Measurements from ENCODE around the gene TMEM247. TPM values are rescaled to one million over a fixed set of nuclear protein-coding genes. Genes with fewer than 3 reads are reported as not detected.
A peak's percentile ranks its signal among the peaks of the same experiment; 100 is the strongest.

The TMEM247 gene
- polyA plus RNA-seq, 1 of the 3 experiments (the other 2 are of a cell fraction): not detected

DNA sequence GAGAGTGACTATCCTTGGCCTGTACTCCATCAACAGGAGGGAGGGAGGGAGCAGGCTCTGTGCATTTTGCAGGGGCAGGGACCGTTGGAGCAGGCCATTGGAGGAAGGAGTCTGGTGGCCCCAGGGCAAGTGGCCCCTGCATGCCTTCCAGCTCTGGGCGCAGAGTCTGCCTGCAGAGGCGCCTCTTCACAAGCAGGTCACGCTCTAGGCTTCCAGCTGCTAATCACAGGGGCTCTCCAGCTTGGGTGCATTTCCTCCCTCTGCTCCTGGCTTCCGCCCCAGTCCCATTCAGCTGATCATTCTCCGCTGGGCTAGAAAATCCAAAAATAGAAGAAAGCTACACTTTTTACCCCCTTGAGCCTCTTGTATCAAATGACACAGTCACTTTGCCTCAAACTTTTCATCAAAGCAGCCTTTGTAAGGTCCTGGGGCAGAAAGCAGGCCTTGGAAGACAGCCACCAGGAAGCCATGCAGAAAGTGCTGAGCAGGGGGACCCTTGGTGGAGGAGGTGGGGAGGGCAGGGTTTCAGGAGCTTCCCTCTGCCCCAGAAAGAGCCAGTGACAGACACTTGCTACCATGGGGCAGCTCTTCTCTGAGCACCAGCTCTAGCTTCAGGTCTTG lies 11.3 kb downstream of the TMEM247 start:
- ChIA-PET CTCF (no interaction called here), POLR2A (no interaction called here)
- Histone ChIP-seq H3K79me2 (ENCODE audit: insufficient read depth) (no peaks in the 10 kb centered on the region), H3F3A (replicated peaks; ENCODE audit: insufficient read depth) (peaks cover 15% of the 10 kb centered on the region), H2AFZ (ENCODE audit: low read depth) (0 out of 2 replicates have a peak overlapping the region, but pooled peaks have one; percentile 11), H3K4me2 (peak overlapping the region; percentile 5; the same call in 1 of the 2 replicates), H3K4me3 (ENCODE audit: low read depth in 2 of 2, low read length in 1 of 2) (no peak overlapping the region), H3K9me2 (no peaks in the 10 kb centered on the region), H3K36me3 (replicated peaks in 1 of 2; ENCODE audit: control insufficient read depth in 1 of 2, insufficient read depth in 2 of 2, low read length in 1 of 2) (no peaks in the 10 kb centered on the region), H3K9ac (no peak overlapping the region), H3K4me1 (ENCODE audit: control insufficient read depth in 1 of 2, insufficient read depth in 2 of 2, low read depth in 1 of 2, low read length in 1 of 2) (peaks cover 17 to 32% of the 10 kb centered on the region in 2 experiments; a peak in 3 of 4 replicates), H3K9me3 (no peaks in the 10 kb centered on the region), H3K27me3 (ENCODE audit: insufficient read depth) (no peaks in the 10 kb centered on the region), H3K27ac (ENCODE audit: low read depth in 2 of 2, low read length in 1 of 2) (no peak overlapping the region), H4K20me1 (ENCODE audit: insufficient read depth) (no peaks in the 10 kb centered on the region)
- WGBS (ENCODE audit: low lambda C conversion rate): 74% methylated on average over 6 of the region's 6 CpGs
- TF ChIP-seq, protein P1, sequence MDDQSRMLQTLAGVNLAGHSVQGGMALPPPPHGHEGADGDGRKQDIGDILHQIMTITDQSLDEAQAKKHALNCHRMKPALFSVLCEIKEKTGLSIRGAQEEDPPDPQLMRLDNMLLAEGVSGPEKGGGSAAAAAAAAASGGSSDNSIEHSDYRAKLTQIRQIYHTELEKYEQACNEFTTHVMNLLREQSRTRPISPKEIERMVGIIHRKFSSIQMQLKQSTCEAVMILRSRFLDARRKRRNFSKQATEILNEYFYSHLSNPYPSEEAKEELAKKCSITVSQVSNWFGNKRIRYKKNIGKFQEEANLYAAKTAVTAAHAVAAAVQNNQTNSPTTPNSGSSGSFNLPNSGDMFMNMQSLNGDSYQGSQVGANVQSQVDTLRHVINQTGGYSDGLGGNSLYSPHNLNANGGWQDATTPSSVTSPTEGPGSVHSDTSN (IDR thresholded peaks at IDR 0.05): no peak
- TF ChIP-seq MEF2A (IDR thresholded peaks at IDR 0.05; ENCODE audit: borderline replicate concordance, low read depth) (peak; percentile 78), GATA2 (CRISPR knock-in tag; IDR thresholded peaks at IDR 0.05) (no peak), JUND (IDR thresholded peaks at IDR 0.05) (no peak)
- DNase-seq: no peak

DNA sequence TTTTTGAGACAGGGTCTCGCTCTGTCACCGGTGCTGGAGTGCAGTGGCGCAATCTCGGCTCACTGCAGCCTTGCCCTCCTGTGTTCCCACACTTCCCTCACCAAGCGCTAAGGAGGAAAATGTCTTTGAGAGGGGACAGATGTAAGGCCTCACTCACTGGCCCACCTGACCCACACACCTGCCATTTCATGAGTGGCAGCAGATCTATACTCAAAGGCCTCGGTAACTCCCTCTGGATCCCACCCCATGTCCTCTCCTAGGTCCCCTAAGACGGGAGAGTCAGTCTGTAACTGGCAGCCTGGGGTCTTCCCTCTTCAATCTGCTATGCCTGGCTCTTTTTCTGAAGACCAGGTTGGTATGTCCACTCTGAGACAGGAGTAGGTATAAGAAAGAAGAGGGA lies 12.9 kb downstream of the TMEM247 start:
- H3K4me1 ChIP-seq (ENCODE audit: control insufficient read depth in 1 of 2, insufficient read depth in 2 of 2, low read depth in 1 of 2, low read length in 1 of 2): peaks cover 17 to 31% of the 10 kb centered on the region in 2 experiments; a peak in 3 of 4 replicates
- ChIA-PET POLR2A (no interaction called here), CTCF (interaction anchor here (1.5 kb wide), 1 partner anchor 11 kb away, joined by 4 read pairs; no protein-coding TSS in a partner anchor)
- H3K27me3 ChIP-seq (ENCODE audit: insufficient read depth): no peaks in the 10 kb centered on the region
- H3K36me3 ChIP-seq (replicated peaks in 1 of 2; ENCODE audit: control insufficient read depth in 1 of 2, insufficient read depth in 2 of 2, low read length in 1 of 2): no peaks in the 10 kb centered on the region
- no peak overlapping the region for H3K27ac ChIP-seq (ENCODE audit: low read depth in 2 of 2, low read length in 1 of 2)
- H3K4me3 ChIP-seq (ENCODE audit: low read depth in 2 of 2, low read length in 1 of 2): no peak overlapping the region
- no peak overlapping the region for H2AFZ ChIP-seq (ENCODE audit: low read depth)
- H3K9me3 ChIP-seq: no peaks in the 10 kb centered on the region
- H3K4me2 ChIP-seq: no peak overlapping the region
- no peaks in the 10 kb centered on the region for H3K79me2 ChIP-seq (ENCODE audit: insufficient read depth)
- TF ChIP-seq MXI1 (IDR thresholded peaks at IDR 0.05; ENCODE audit: low read depth, low read length) (no peak), SMC3 (IDR thresholded peaks at IDR 0.05; ENCODE audit: low read depth, low read length) (no peak), RAD21 (IDR thresholded peaks at IDR 0.05; ENCODE audit: low read length) (no peak), TEAD4 (IDR thresholded peaks at IDR 0.05; ENCODE audit: borderline replicate concordance, insufficient read depth) (no peak), FOXJ3 (CRISPR knock-in tag; IDR thresholded peaks at IDR 0.05) (no peak), EZH2phosphoT487 (IDR thresholded peaks at IDR 0.05; ENCODE audit: borderline replicate concordance, low read depth) (no peak), MEF2A (IDR thresholded peaks at IDR 0.05; ENCODE audit: borderline replicate concordance, low read depth) (no peak), EP300 (IDR thresholded peaks at IDR 0.05; ENCODE audit: borderline replicate concordance in 1 of 2, low read depth in 1 of 2, low read length in 1 of 2) (no peak), FOSL2 (IDR thresholded peaks at IDR 0.05; ENCODE audit: borderline replicate concordance, low read depth) (no peak), CHD2 (IDR thresholded peaks at IDR 0.05; ENCODE audit: low read length, partially characterized antibody) (no peak), NFIC (IDR thresholded peaks at IDR 0.05; ENCODE audit: borderline replicate concordance) (no peak), TCF12 (IDR thresholded peaks at IDR 0.05) (no peak)
- TF ChIP-seq, protein P1 (IDR thresholded peaks at IDR 0.05): no peak
- TF ChIP-seq, protein P2, sequence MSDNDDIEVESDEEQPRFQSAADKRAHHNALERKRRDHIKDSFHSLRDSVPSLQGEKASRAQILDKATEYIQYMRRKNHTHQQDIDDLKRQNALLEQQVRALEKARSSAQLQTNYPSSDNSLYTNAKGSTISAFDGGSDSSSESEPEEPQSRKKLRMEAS (IDR thresholded peaks at IDR 0.05; ENCODE audit: low read depth): no peak
- TF ChIP-seq, protein P3, sequence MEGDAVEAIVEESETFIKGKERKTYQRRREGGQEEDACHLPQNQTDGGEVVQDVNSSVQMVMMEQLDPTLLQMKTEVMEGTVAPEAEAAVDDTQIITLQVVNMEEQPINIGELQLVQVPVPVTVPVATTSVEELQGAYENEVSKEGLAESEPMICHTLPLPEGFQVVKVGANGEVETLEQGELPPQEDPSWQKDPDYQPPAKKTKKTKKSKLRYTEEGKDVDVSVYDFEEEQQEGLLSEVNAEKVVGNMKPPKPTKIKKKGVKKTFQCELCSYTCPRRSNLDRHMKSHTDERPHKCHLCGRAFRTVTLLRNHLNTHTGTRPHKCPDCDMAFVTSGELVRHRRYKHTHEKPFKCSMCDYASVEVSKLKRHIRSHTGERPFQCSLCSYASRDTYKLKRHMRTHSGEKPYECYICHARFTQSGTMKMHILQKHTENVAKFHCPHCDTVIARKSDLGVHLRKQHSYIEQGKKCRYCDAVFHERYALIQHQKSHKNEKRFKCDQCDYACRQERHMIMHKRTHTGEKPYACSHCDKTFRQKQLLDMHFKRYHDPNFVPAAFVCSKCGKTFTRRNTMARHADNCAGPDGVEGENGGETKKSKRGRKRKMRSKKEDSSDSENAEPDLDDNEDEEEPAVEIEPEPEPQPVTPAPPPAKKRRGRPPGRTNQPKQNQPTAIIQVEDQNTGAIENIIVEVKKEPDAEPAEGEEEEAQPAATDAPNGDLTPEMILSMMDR (IDR thresholded peaks at IDR 0.05): no peak
- no peak overlapping the region for H3K9ac ChIP-seq
- no peaks in the 10 kb centered on the region for H3K9me2 ChIP-seq
- no peak for DNase-seq
- H3F3A ChIP-seq (replicated peaks; ENCODE audit: insufficient read depth): peaks cover 15% of the 10 kb centered on the region
- no peaks in the 10 kb centered on the region for H4K20me1 ChIP-seq (ENCODE audit: insufficient read depth)
- over 99% methylated on average over 7 of the region's 7 CpGs for WGBS (ENCODE audit: low lambda C conversion rate)

All from SK-N-SH (cell line).